ENCODE data around the gene DNAJC1. TPM values are rescaled to one million over a fixed set of nuclear protein-coding genes. Genes with fewer than 3 reads are reported as not detected.

The DNAJC1 gene
- total and polyA plus RNA-seq, 10 of the 15 experiments (the other 5 are each of a cell fraction or from before 2014, with no cell fraction given): 2.5 to 39.3 (median 20.4) TPM

DNA sequence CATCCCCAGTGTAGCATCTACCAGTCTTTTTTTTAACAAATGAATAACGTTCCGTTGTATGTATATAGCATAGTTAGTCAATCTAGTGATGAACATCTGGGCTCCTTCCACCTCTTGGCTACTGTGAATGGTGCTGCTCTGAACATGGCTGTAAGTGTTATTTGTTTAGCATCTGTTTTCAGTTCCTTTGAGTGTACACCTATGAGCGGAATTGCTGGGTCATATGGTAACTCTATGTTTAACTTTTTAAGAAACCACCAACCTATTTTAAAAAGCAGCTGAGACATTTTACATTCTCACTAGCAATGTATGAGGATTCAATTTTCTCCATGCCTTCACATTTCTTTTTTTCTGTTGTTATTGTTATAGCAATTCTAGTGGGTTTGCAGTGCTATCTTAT is 178.2 kb downstream of the DNAJC1 start:
- TF ChIP-seq RCOR1 (conservative IDR thresholded peaks at IDR 0.05; ENCODE audit: low read depth, low read length): no peak
- no peak for TF ChIP-seq EGR1 (IDR thresholded peaks at IDR 0.05; ENCODE audit: borderline replicate concordance in 1 of 2, low read depth in 2 of 2, low read length in 2 of 2)
- no peak for TF ChIP-seq KAT2A (conservative IDR thresholded peaks at IDR 0.05; ENCODE audit: control insufficient read depth, low read depth, low read length)
- no peak for TF ChIP-seq SMC3 (IDR thresholded peaks at IDR 0.05; ENCODE audit: borderline replicate concordance, low read length)
- TF ChIP-seq HDGF (IDR thresholded peaks at IDR 0.05): no peak
- TF ChIP-seq RFX5 (IDR thresholded peaks at IDR 0.05; ENCODE audit: low read depth, low read length): no peak
- no peak for TF ChIP-seq RB1 (IDR thresholded peaks at IDR 0.05; ENCODE audit: borderline replicate concordance)
- TF ChIP-seq NR2C1 (IDR thresholded peaks at IDR 0.05): no peak
- no peak for TF ChIP-seq MTA3 (IDR thresholded peaks at IDR 0.05; ENCODE audit: borderline replicate concordance, low read length)
- TF ChIP-seq NFIC (IDR thresholded peaks at IDR 0.05; ENCODE audit: low read depth, low read length): no peak
- TF ChIP-seq STAT3 (IDR thresholded peaks at IDR 0.05; ENCODE audit: low read depth, low read length): no peak
- TF ChIP-seq ZSCAN29 (IDR thresholded peaks at IDR 0.05): no peak
- TF ChIP-seq, protein P1, sequence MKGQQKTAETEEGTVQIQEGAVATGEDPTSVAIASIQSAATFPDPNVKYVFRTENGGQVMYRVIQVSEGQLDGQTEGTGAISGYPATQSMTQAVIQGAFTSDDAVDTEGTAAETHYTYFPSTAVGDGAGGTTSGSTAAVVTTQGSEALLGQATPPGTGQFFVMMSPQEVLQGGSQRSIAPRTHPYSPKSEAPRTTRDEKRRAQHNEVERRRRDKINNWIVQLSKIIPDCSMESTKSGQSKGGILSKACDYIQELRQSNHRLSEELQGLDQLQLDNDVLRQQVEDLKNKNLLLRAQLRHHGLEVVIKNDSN (IDR thresholded peaks at IDR 0.05; ENCODE audit: borderline replicate concordance, extremely low read length, insufficient read depth, low read depth, low read length): no peak
- TF ChIP-seq, protein P2, sequence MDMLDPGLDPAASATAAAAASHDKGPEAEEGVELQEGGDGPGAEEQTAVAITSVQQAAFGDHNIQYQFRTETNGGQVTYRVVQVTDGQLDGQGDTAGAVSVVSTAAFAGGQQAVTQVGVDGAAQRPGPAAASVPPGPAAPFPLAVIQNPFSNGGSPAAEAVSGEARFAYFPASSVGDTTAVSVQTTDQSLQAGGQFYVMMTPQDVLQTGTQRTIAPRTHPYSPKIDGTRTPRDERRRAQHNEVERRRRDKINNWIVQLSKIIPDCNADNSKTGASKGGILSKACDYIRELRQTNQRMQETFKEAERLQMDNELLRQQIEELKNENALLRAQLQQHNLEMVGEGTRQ (IDR thresholded peaks at IDR 0.05; ENCODE audit: borderline replicate concordance, low read depth, low read length): no peak
- 97% methylated on average over 3 of the region's 3 CpGs for WGBS (ENCODE audit: insufficient coverage, insufficient replicate concordance, low lambda C conversion rate, missing lambda C conversion rate)
- ChIA-PET POLR2A (no interaction called here), SMC1A (ENCODE audit: uncharacterized antibody, unreplicated experiment) (no interaction called here), CTCF (no interaction called here), RAD21 (ENCODE audit: unreplicated experiment) (no interaction called here)
- no peaks in the 10 kb centered on the region for H3K36me3 ChIP-seq (ENCODE audit: control insufficient read depth in 2 of 2, insufficient read depth in 2 of 2, low read length in 1 of 2)
- no peak overlapping the region for H3K9ac ChIP-seq (ENCODE audit: control insufficient read depth, insufficient read depth, low read length)
- no peak overlapping the region for H3K27ac ChIP-seq (ENCODE audit: control insufficient read depth, insufficient read depth)
- DNase-seq (ENCODE audit: low read depth, low spot score) (no peak), FAIRE-seq (peak; percentile 49), ATAC-seq (no peak)
- H4K20me1 ChIP-seq (ENCODE audit: control insufficient read depth, insufficient read depth): no peaks in the 10 kb centered on the region
- H2AFZ ChIP-seq (ENCODE audit: control insufficient read depth, low read depth, low read length): no peak overlapping the region
- H3K27me3 ChIP-seq (replicated peaks in 1 of 2; ENCODE audit: control insufficient read depth in 2 of 2, insufficient read depth in 2 of 2, low read length in 1 of 2): no peaks in the 10 kb centered on the region
- H3K4me1 ChIP-seq (ENCODE audit: control insufficient read depth, insufficient read depth, low read length): no peaks in the 10 kb centered on the region
- no peak overlapping the region for H3K4me3 ChIP-seq
- BruUV-seq (replicated peaks): no TSS peak
- peaks cover 10% of the 10 kb centered on the region for H3K9me3 ChIP-seq (replicated peaks; ENCODE audit: control insufficient read depth, insufficient read depth, low read length)
- in situ Hi-C loops (cut with MboI): no loop called here
- no peak overlapping the region for H3K4me2 ChIP-seq (ENCODE audit: control insufficient read depth, insufficient read depth)
- intact Hi-C loops (cut with micrococcal nuclease; ENCODE audit: unreplicated experiment): no loop called here
- no peaks in the 10 kb centered on the region for H3K79me2 ChIP-seq (ENCODE audit: control insufficient read depth, insufficient read depth, low read length)

Measured in GM12878 (cell line).